Amygdala (tissue), 56 donors: ENCODE results near the gene TEX19.
A peak's percentile ranks its signal among the peaks of the same experiment; 100 is the strongest.
"Not testable (repeated sequence)": the region's sequence is repeated elsewhere in the genome, so short reads cannot be mapped to it uniquely, and the experiment has no call there.

Source experiments
- DNase-seq, 56 donors: peaks; one replicate each; lab custom pipeline; 2025; lab: John Stamatoyannopoulos, UW

The TEX19 gene

DNA sequence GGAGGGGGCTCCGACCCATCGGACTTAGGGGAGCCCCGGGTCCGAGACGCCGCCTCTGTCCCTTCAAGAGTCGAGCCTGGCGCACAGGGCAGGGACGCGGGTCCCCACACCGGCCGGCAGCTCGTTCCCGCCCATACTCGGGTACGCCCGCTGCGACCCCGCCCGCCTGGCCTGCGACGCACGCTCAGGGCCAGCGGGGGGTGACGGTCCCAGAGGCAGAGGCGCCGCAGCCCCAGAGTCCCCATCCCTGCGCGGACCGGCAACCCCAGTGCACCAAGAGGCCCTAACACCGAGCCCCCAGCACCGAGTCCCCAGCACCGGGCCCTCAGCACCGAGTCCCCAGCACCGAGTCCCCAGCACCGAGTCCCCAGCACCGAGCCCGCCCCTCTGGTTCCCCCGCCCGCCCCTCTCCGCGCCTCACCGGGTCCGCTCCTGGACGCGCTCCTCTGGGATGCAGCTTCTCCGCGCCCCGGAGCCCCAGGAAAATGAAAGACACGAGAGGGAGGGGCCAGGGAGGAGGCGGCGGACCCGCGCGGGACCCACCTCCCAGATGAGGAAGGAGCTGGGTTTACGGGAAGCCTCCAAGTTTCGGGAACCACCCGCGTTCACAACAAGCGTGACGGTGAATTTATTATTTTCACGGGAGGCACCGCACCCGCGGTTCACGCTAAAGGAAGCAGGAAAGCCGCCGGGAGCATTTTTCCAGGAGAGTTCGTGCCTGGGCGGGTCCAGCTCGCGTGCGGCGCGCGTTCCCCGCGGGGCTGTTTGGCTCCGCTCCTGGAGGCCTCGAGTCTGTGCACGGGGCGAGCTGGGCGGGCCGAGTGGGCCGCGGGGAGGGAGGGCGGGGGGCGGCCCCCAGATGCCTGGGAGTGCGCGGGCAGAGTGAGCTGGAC is 25.5 kb upstream of the TEX19 start, which contains the start of gene SECTM1:
SECTM1 (minus strand) TSS at position 488 of the 893 bp plus-strand sequence. CDS start 6,526 bp downstream, outside the sequence.
- peak in 1 of 56 donors; percentile 42 for DNase-seq

DNA sequence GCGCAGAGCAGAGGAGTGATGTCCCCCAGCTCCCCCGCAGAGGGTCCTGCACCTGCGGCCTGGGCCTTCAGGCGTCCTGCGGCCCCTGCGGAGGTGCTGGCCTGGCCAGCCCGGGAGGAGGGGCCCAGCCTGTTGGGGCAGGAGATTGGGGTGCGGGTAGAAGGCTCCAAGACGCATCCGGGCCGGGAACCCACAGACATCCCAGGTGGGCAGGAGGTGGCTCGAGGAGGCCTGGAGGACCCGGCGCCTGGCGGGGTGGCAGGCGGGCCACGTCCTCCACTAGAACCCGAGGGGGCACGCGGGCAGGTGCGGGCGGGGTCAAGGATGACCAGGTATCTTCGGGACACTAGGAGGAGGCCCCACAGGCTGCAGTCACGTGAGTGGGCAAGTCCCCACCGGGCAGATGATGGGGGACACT is 24.8 kb upstream of the TEX19 start:
- no peak for DNase-seq

DNA sequence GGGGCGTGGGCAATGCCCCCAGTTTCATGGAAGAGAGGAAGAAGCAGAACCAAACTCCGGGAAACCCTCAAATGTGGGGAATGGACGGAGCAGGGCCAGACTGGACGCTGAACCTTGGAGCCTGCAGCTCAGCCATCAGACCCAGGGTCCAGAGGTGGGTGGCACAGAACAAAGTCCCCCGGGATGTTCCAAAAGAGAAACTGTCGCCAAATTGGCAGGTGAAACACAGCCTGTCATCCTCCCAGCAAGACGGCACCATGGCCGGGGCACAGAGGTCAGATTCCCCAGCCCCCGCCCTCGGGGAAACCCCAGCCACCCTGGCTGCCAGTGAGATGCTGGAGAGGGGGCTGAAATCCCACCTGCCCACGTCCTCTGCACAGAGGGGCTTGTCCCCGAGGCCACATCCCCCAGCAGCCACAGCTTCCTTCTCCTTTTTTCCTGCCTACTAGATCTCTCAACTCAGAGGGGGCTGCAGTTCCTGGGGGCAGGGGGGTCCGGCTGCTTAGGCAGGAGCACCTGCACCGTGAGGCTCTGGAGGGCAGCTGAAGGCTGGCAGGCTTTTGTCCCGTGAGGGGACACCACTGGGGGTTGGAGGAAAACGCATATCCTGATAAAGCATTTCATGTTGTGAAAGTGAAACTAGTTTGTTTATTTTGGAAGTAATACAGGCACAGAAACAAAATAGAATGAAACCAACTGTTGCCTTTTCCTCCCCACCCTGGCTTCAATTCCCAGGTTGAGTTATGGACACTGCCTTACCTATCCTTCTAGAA is 24.2 kb upstream of the TEX19 start:
- no peak for DNase-seq

- DNase-seq: peak in 2 of 56 donors; percentile 8 to 18
These were observed 20.0 kb upstream of the TEX19 start for GRCh38 chr17:82338858-82339633.

DNA sequence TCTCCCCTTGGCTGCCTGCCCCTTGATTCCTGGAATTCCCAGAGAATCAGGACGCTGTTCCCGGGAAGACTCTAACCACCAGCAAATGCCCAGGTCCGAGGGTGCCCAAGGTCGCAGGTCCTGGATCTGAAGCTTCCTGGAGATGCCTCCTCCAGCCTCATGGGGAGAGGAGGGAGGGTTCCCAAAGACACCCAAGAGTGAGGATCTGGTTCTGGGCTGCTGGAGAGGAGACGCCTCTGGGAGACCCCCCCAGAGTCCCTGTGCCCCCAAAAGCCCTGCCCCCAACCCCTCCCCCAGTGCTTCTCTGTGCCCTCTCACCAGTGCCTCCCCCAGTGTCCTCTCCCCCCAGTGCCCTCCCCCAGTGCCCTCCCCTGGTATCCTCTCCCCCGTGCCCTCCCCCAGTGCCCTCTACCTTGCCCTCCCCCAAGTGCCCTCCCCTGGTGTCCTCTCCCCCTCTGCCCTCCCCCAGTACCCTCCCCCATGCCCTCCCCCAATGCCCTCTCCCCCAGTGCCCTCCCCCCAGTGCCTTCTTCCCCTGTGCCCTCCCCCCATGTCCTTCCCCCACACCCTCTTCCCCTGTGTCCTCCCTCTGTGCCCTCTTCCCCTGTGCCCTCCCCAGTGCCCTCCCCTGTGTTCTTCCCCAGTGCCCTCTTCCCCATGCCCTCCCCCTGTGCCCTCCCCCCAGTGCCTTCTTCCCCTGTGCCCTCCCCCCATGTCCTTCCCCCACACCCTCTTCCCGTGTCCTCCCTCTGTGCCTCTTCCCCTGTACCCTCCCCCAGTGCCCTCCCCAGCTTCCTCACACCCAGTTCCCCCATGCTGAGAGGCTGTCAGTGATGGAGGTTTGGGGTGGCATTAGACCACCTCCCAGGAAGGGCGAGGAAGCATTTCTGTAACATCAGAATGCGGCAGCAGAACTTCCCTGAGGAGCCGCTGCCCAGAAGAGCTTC is 19.1 kb upstream of the TEX19 start:
- no peak for DNase-seq

- no peak for DNase-seq
These were observed 16.5 kb upstream of the TEX19 start for GRCh38 chr17:82342361-82343079.

GRCh38 chr17:82343560-82343959 is 15.5 kb upstream of the TEX19 start:
- no peak for DNase-seq

GRCh38 chr17:82344175-82344907 is 14.7 kb upstream of the TEX19 start:
- DNase-seq: no peak

DNA sequence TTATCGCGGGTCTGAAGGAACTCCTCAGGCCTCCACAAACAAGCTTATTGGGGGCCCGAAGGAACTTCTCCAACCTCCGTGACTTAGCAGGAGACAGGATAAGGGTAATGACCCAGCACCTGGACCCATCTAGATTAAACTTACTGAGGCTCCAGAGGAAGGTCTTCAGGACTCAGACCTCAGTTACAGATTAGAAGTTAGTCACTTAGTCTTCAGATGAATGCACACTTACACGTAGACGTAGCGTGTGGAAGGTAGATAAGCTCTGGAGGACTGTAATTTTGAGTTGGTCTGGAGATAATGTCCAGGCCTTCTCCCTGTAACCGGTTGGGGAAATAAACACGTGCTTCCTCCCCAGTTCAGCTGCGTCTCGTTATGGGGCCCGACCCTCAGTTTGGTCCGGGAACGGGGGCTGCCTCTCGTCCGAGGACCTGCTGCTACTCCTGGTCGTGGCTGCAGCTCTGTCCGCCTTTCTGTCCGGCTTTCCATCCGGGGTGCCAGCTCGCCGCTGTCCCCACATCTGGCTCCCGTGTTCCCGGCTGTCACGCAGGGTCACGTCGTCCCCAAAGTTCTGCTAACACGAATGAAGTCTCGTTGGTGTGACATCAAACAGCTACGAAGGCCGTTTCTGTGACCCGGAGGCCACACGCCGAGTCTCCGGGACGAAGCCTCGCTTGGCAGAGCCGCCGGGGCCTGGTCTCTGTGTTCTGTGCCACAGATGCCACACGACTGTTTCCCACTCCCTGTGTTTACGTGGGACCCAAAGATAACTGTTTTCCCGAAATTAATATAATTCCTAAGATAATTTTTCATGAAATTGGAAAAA is 13.7 kb upstream of the TEX19 start:
- DNase-seq: no peak

DNA sequence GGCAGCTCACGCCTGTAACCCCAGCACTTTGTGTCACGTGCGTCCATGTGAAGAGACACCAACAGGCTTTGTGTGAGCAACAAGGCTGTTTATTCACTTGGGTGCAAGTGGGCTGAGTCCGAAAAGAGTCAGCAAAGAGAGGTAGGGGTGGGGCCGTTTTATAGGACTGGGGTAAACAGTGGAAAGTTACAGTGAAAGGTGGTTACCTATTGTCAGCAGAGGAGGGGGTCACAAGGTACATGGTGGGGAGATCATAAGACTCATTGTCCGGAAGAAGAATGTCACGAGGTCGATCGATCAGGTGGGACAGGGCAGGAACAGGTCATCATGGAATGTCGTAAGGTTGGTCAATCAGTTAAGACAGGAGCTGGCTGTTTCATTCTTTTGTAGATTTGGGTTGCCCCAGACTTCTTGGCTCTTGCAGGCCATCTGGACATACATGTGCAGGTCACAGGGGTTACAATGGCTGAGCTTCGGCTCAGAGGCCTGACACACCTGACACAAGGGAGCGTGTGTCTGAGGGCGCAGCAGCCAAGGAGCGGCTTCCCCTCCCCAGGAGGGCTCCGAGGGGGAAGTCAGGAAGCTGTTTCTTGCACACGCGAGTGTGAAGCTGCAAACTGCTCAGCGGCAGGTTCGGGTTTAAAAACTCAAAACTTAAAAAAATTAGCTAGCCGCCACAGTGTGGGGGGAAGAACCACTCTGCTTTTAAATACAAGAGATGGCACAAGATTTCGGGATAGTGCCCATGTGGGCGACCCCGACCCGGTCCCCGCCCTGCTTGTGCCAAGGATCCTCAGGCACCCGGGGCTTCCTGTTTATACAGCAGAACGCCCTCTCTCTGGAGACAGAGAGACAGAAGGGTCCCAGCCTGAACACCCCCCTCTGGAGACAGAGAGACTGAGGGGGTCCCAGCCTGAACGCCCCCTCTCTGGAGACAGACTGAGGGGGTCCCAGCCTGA is 12.4 kb upstream of the TEX19 start:
- DNase-seq: no peak

- DNase-seq: not testable (repeated sequence)
These were observed 11.1 kb upstream of the TEX19 start for GRCh38 chr17:82347994-82348393.

- DNase-seq: no peak
These were observed 10.6 kb upstream of the TEX19 start for GRCh38 chr17:82348434-82348833.

DNA sequence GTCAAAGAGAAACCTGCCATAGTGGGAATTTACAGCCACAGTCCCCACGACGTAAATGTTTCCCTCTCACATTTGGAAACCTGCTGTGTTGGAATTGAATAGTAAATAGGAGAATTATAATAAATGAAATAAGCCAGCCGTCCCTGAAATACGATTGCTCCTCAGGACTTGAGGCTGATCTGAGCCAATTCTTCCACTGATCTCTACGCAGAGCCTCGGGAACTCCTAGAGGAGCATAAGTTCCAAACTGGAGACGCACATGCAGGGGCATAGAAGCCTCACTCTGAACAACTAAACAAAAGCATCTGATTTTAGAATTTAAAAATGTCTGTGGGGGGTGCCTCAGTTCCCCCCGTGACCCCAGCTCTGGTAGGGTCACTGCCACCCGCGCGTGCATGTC is 10.2 kb upstream of the TEX19 start:
- DNase-seq: no peak

GRCh38 chr17:82349287-82349701 is 9.8 kb upstream of the TEX19 start:
- no peak for DNase-seq

DNA sequence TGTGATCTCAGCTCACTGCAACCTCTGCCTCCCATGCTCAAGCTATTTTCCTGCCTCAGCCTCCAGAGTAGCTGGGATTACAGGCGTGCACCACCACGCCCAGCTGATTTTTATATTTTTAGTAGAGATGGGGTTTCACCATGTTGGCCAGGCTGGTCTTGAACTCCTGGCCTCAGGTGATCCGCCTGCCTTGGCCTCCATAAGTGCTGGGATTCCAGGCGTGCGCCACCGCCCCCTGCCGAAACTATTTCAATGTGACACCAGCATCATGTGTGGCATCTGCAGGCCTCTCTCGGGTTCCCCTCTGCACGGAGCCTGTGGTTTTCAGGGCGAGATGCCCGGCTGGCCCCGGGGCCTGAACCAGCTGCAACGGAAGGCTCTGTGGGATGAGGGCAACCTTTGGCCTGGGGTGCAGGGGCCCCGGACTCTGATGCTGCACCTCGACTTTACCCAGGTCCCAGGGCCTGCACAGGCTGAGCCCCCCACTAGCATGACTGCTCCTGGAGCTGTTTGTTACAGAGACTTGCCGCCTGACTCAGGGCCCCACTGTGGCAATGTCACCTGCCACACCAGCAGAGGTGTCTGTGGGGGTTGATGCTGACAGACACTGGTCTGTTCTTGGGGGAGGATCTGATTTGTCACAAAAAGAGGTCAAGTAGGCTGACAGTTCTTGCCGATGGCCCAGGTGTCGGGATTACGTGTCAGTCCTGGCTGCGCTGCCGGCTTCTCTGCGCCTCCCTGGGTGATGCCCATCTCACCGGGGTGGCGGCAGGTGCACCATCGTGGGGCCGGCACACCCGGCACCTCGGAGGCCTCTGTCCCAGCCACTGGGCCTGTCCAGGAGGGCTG is 8.6 kb upstream of the TEX19 start:
- no peak for DNase-seq
